Keratinocyte (primary cell): ENCODE results near the gene LRRN4CL. TPM values are rescaled to one million over a fixed set of nuclear protein-coding genes. Genes with fewer than 3 reads are reported as not detected.

ENCODE experiments used
- DNase-seq: peaks from one replicate; pipeline ENCODE4 v3.0.0-alpha.2; 2011; ENCODE audit warnings: low read depth, missing footprints, low spot score
- FAIRE-seq: peaks from 2 replicates; lab custom pipeline; 2011; peaks lifted over from hg19 to GRCh38; lab: Jason Lieb, UNC
- H2AFZ ChIP-seq: 2 replicates; pipeline ENCODE4 v1.6.0; 2012; ENCODE audit warnings: low read length, control low read depth, inconsistent platforms; ENCODE audit not compliant: control insufficient read depth
- H3K27ac ChIP-seq: 2 replicates; pipeline ENCODE4 v1.5.1; 2011; ENCODE audit warnings: low read length; ENCODE audit not compliant: control insufficient read depth, insufficient read depth
- H3K27me3 ChIP-seq: 3 replicates; pipeline ENCODE4 v1.6.0; 2011; ENCODE audit warnings: low read length; ENCODE audit not compliant: control insufficient read depth, insufficient read depth; ENCODE audit errors: extremely low read depth
- H3K36me3 ChIP-seq, 2 experiments: 2 replicates in 1 of 2; 3 replicates in 1 of 2; pipeline ENCODE4 v1.5.1; 2011; ENCODE audit warnings: low read length in 2 of 2, mild to moderate bottlenecking in 1 of 2; ENCODE audit not compliant: control insufficient read depth in 2 of 2, insufficient read depth in 2 of 2; ENCODE audit errors: extremely low read depth in 1 of 2
- H3K4me1 ChIP-seq: 3 replicates; pipeline ENCODE4 v1.5.1; 2011; ENCODE audit warnings: low read length; ENCODE audit not compliant: control insufficient read depth, insufficient read depth; ENCODE audit errors: extremely low read depth
- H3K4me2 ChIP-seq: 3 replicates; pipeline ENCODE4 v1.6.0; 2011; ENCODE audit warnings: low read depth, low read length; ENCODE audit not compliant: control insufficient read depth, insufficient read depth; ENCODE audit errors: extremely low read depth
- H3K4me3 ChIP-seq, 3 experiments: fragments of 200-600 bp in 1 of 3; sonication (generic) in 1 of 3; 2 replicates in 2 of 3; 3 replicates in 1 of 3; pipeline ENCODE4 v1.5.1; 2011 to 2016; ENCODE audit warnings: low read length in 3 of 3, mild to moderate bottlenecking in 3 of 3, control low read depth in 2 of 3, inconsistent platforms in 1 of 3, low read depth in 1 of 3, mixed read lengths in 1 of 3, mixed run types in 1 of 3, moderate library complexity in 1 of 3; ENCODE audit not compliant: control insufficient read depth in 2 of 3, insufficient read depth in 2 of 3; ENCODE audit errors: extremely low read depth in 1 of 3
- H3K79me2 ChIP-seq: 2 replicates; pipeline ENCODE4 v1.6.0; 2012; ENCODE audit warnings: low read length; ENCODE audit not compliant: control insufficient read depth, insufficient read depth
- H3K9ac ChIP-seq: 3 replicates; pipeline ENCODE4 v1.6.0; 2011; ENCODE audit warnings: low read length; ENCODE audit not compliant: control insufficient read depth, insufficient read depth; ENCODE audit errors: extremely low read depth
- H3K9me1 ChIP-seq: 3 replicates; pipeline ENCODE4 v1.6.0; 2011; ENCODE audit warnings: low read length; ENCODE audit not compliant: control insufficient read depth, insufficient read depth; ENCODE audit errors: extremely low read depth
- H3K9me3 ChIP-seq: 2 replicates; pipeline ENCODE4 v1.5.1; 2012; ENCODE audit warnings: low read depth, low read length; ENCODE audit not compliant: control insufficient read depth
- H4K20me1 ChIP-seq: 3 replicates; pipeline ENCODE4 v1.6.0; 2011; ENCODE audit warnings: low read length; ENCODE audit not compliant: control insufficient read depth, insufficient read depth; ENCODE audit errors: extremely low read depth
- CTCF ChIP-seq, 3 experiments: IDR thresholded peaks in 1 of 3; conservative IDR thresholded peaks in 1 of 3; optimal IDR thresholded peaks in 1 of 3; 2 replicates in 2 of 3; 3 replicates in 1 of 3; pipeline versions ENCODE3 to v1.5.1; 2011; ENCODE audit warnings: low read length in 3 of 3, mild to moderate bottlenecking in 3 of 3, moderate library complexity in 2 of 3, control low read depth in 1 of 3, inconsistent platforms in 1 of 3; ENCODE audit not compliant: insufficient read depth in 2 of 3; ENCODE audit errors: extremely low read depth in 1 of 3
- EZH2 ChIP-seq: IDR thresholded peaks from one replicate; pipeline ENCODE4 v1.6.1; 2012; ENCODE audit warnings: inconsistent platforms, mild to moderate bottlenecking, low read length, moderate library complexity
- dilution Hi-C: fragments of 300-500 bp; cut with MboI; formaldehyde crosslinking; loops from one replicate; pipeline ENCODE4 v1.7.0; 2020; ENCODE audit warnings: low sequenced_read_pairs; ENCODE audit not compliant: extremely low pct_ligation_motif_present
- polyA plus RNA-seq, 5 experiments: library from polyadenylated mRNA; depleted of rRNA in 3 of 5; stranded (reverse) in 3 of 5; stranded (forward) in 1 of 5; unstranded in 1 of 5; fragments of >200 nt; gene quantifications; 1 replicate in 1 of 5; 2 replicates in 3 of 5; 3 replicates in 1 of 5; pipeline versions ENCODE4 v1.2.1 to v1.2.3, GENCODE V29; 2011 to 2012; ENCODE audit warnings: missing spikeins in 2 of 5, low read depth in 1 of 5, low replicate concordance in 1 of 5

The LRRN4CL gene
- polyA plus RNA-seq, 1 donor (not counting 4 experiments of a cell fraction or from before 2014, with no cell fraction given) = 0.08 TPM

DNA sequence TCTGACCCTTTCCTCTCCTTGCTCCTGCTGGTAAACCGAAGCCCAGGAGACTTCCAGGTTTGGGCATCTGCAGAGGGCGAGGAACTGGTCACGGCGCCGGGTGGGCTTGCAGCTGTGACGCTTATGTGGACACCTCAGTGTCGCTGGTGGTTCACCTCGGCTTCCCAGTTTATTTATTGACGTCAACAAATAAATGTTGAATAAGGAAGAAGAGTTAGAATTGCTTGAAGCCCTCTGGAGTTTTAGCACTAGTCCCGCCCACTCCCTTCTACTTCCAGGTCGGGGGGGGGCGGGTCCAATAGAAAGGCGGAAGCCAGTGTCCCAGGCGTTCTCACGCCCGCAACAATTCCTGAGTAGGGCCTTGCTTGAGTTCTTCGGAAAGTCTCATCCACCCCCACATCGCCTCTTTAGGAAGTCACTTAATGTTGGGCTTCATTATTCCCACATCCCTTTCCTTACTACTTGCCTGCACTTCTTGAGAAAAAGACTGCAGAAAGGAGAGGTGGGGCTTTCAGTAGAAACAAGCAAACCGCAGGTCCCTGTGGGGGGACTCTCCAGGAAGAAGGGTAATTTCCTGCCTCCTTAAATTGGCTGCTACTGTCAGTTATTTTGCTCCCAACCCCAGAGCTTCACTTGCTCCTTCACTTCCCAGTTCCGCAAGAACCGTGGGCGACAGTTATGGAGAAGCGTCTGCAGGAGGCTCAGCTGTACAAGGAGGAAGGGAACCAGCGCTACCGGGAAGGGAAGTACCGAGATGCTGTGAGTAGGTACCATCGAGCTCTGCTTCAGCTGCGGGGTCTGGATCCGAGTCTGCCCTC, 39.0 kb upstream of the LRRN4CL start, which contains the start of gene TTC9C:
TSS of gene TTC9C (plus strand) at position 316 of the 818 bp plus-strand sequence. CDS start at position 679, 363 bp downstream.
- Histone ChIP-seq H3K27me3 (no peaks in the 10 kb centered on the region), H2AFZ (peak within 1 kb of the TSS; percentile 98), H3K27ac (peak within 1 kb of the TSS; percentile 87), H3K4me2 (peak within 1 kb of the TSS; percentile 76), H3K9ac (peak within 1 kb of the TSS; percentile 94), H3K4me1 (peaks cover 26% of the 10 kb centered on the region), H3K9me1 (no peaks in the 10 kb centered on the region), H3K4me3 (peak within 1 kb of the TSS; percentile 69 to 99 (median 80)), H3K36me3 (peaks cover 8 to 14% of the 10 kb centered on the region in 2 experiments), H3K79me2 (peaks cover 68% of the 10 kb centered on the region), H3K9me3 (no peaks in the 10 kb centered on the region), H4K20me1 (peaks cover 4% of the 10 kb centered on the region)
- DNase-seq (peak; percentile 41), FAIRE-seq (no peak)
- no peak for TF ChIP-seq EZH2
- no peak for TF ChIP-seq CTCF (optimal IDR thresholded peaks at IDR 0.05 in 1 of 3, IDR thresholded peaks at IDR 0.05 in 1 of 3, conservative IDR thresholded peaks at IDR 0.05 in 1 of 3; ENCODE audit: extremely low read depth in 1 of 3, insufficient read depth in 2 of 3, low read length in 3 of 3)
- dilution Hi-C loops = no loop called here

- H3K79me2 ChIP-seq = peaks cover 69% of the 10 kb centered on the region
- H3K27ac ChIP-seq = peak overlapping the region; percentile 87
- H4K20me1 ChIP-seq = peaks cover 4% of the 10 kb centered on the region
- H3K4me1 ChIP-seq = peaks cover 26% of the 10 kb centered on the region
- peak overlapping the region; percentile 69 to 99 (median 80) for H3K4me3 ChIP-seq
- FAIRE-seq = no peak
- H3K9me3 ChIP-seq = no peaks in the 10 kb centered on the region
- H3K36me3 ChIP-seq = peaks cover 10 to 17% of the 10 kb centered on the region in 2 experiments
- no peaks in the 10 kb centered on the region for H3K9me1 ChIP-seq
- H2AFZ ChIP-seq = peak overlapping the region; percentile 98
- no peaks in the 10 kb centered on the region for H3K27me3 ChIP-seq
- no peak for TF ChIP-seq EZH2
- no peak for TF ChIP-seq CTCF (optimal IDR thresholded peaks at IDR 0.05 in 1 of 3, IDR thresholded peaks at IDR 0.05 in 1 of 3, conservative IDR thresholded peaks at IDR 0.05 in 1 of 3; ENCODE audit: extremely low read depth in 1 of 3, insufficient read depth in 2 of 3, low read length in 3 of 3)
- H3K9ac ChIP-seq = peak overlapping the region; percentile 94
- peak overlapping the region; percentile 76 for H3K4me2 ChIP-seq
- DNase-seq = peak; percentile 69
- dilution Hi-C loops = no loop called here
Observed at GRCh38 chr11:62727872-62728170, 38.5 kb upstream of the LRRN4CL start.
